Neural progenitor cell (in vitro differentiated cells): Measurements from ENCODE around the gene ZAP70. TPM values are rescaled to one million over a fixed set of nuclear protein-coding genes. Genes with fewer than 3 reads are reported as not detected.
A peak's percentile ranks its signal among the peaks of the same experiment; 100 is the strongest.

Experiments
- DNase-seq: peaks from one replicate; pipeline ENCODE4 v3.0.0-alpha.2; 2016; ENCODE audit warnings: low spot score
- H2AFZ ChIP-seq: fragments of 200-600 bp; sonication (generic); replicated peaks from 2 replicates; pipeline ENCODE4 v1.6.1; 2016; ENCODE audit warnings: antibody characterized with exemption
- H3F3A ChIP-seq: fragments of 200-600 bp; sonication (generic); 2 replicates; pipeline ENCODE4 v1.6.1; 2016; ENCODE audit warnings: antibody characterized with exemption, low read depth
- H3K27ac ChIP-seq: fragments of 200-600 bp; sonication (generic); 2 replicates; pipeline ENCODE4 v1.5.1; 2016; ENCODE audit warnings: mild to moderate bottlenecking
- H3K27me3 ChIP-seq: fragments of 200-600 bp; sonication (generic); 2 replicates; pipeline ENCODE4 v1.6.1; 2016; ENCODE audit warnings: mild to moderate bottlenecking, moderate library complexity
- H3K36me3 ChIP-seq: fragments of 200-600 bp; sonication (generic); 2 replicates; pipeline ENCODE4 v1.5.1; 2016
- H3K4me1 ChIP-seq: fragments of 200-600 bp; sonication (generic); 2 replicates; pipeline ENCODE4 v1.6.1; 2016; ENCODE audit warnings: mixed run types
- H3K4me2 ChIP-seq: fragments of 200-600 bp; sonication (generic); 2 replicates; pipeline ENCODE4 v1.6.1; 2016
- H3K4me3 ChIP-seq: fragments of 200-600 bp; sonication (generic); 2 replicates; pipeline ENCODE4 v1.5.1; 2016
- H3K79me2 ChIP-seq: fragments of 200-600 bp; sonication (generic); 2 replicates; pipeline ENCODE4 v1.6.1; 2016; ENCODE audit warnings: low read depth
- H3K9ac ChIP-seq: fragments of 200-600 bp; sonication (generic); 2 replicates; pipeline ENCODE4 v1.6.1; 2016
- H3K9me3 ChIP-seq: fragments of 200-600 bp; sonication (generic); 2 replicates; pipeline ENCODE4 v1.5.1; 2016; ENCODE audit warnings: low read depth
- H4K20me1 ChIP-seq: fragments of 200-600 bp; sonication (generic); 2 replicates; pipeline ENCODE4 v1.6.1; 2016; ENCODE audit warnings: low read depth
- H3K27ac Mint-ChIP-seq: 3 replicates; pipeline ENCODE4 v1.8.0; 2021; ENCODE audit warnings: mixed read lengths
- H3K27me3 Mint-ChIP-seq: 2 replicates; pipeline ENCODE4 v1.8.0; 2022; ENCODE audit warnings: low read depth, mild to moderate bottlenecking, inconsistent platforms, moderate library complexity, mixed read lengths; ENCODE audit not compliant: insufficient read depth
- H3K36me3 Mint-ChIP-seq: 3 replicates; pipeline ENCODE4 v1.8.0; 2021; ENCODE audit warnings: mixed read lengths
- H3K4me1 Mint-ChIP-seq: 3 replicates; pipeline ENCODE4 v1.8.0; 2021; ENCODE audit warnings: mixed read lengths
- H3K4me3 Mint-ChIP-seq: 3 replicates; pipeline ENCODE4 v1.8.0; 2021; ENCODE audit warnings: mild to moderate bottlenecking, moderate library complexity, mixed read lengths
- H3K9me3 Mint-ChIP-seq: 3 replicates; pipeline ENCODE4 v1.8.0; 2020; ENCODE audit warnings: mixed read lengths
- EZH2 ChIP-seq: fragments of 200-600 bp; sonication (generic); IDR thresholded peaks from 2 replicates; pipeline ENCODE4 v1.6.1; 2017; ENCODE audit warnings: antibody characterized with exemption, mild to moderate bottlenecking, moderate library complexity
- EZH2phosphoT487 ChIP-seq: fragments of 200-600 bp; sonication (generic); IDR thresholded peaks from 2 replicates; pipeline ENCODE4 v1.6.1; 2017; ENCODE audit warnings: antibody characterized with exemption
- total RNA-seq: library from RNA; depleted of rRNA; stranded (reverse); fragments of >200 nt; gene quantifications from 2 replicates; pipeline ENCODE4 v1.2.3, GENCODE V29; 2015; ENCODE audit warnings: low replicate concordance
- TF ChIP-seq, protein P1 (sequence below): fragments of 200-600 bp; sonication (generic); IDR thresholded peaks from 2 replicates; pipeline ENCODE4 v1.5.1; 2017; ENCODE audit warnings: antibody characterized with exemption, mild to moderate bottlenecking

ZAP70 gene
- total RNA-seq, 1 donor from 2014 or later, result not detected

DNA sequence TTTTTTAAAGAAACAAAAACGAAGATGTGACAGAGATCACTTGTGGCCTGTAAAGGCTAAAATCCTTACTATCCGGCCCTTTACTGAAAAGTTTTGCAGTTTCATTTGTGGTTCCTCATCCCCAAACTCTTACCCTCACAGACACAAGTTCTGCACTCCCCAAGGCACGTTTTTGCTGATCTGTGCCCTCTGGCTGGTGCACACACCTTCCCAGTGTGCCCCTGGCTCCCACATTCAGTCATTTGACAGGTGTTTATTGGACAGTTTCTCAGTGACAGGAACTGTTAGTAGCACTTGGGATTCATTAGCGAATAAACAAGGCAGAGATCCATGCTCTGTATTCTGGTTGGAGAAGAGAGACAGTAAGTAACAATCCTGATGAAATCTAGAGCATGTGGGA is 22.8 kb downstream of the ZAP70 start:
- Histone ChIP-seq H2AFZ (no peak overlapping the region), H3K4me2 (no peak overlapping the region), H3K79me2 (no peaks in the 10 kb centered on the region), H3F3A (no peaks in the 10 kb centered on the region), H3K27me3 (no peaks in the 10 kb centered on the region), H3K4me3 (no peak overlapping the region), H3K27ac (no peak overlapping the region), H4K20me1 (no peaks in the 10 kb centered on the region), H3K9ac (no peak overlapping the region), H3K4me1 (no peaks in the 10 kb centered on the region), H3K9me3 (no peaks in the 10 kb centered on the region), H3K36me3 (no peaks in the 10 kb centered on the region)
- TF ChIP-seq, protein P1, sequence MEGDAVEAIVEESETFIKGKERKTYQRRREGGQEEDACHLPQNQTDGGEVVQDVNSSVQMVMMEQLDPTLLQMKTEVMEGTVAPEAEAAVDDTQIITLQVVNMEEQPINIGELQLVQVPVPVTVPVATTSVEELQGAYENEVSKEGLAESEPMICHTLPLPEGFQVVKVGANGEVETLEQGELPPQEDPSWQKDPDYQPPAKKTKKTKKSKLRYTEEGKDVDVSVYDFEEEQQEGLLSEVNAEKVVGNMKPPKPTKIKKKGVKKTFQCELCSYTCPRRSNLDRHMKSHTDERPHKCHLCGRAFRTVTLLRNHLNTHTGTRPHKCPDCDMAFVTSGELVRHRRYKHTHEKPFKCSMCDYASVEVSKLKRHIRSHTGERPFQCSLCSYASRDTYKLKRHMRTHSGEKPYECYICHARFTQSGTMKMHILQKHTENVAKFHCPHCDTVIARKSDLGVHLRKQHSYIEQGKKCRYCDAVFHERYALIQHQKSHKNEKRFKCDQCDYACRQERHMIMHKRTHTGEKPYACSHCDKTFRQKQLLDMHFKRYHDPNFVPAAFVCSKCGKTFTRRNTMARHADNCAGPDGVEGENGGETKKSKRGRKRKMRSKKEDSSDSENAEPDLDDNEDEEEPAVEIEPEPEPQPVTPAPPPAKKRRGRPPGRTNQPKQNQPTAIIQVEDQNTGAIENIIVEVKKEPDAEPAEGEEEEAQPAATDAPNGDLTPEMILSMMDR, result no peak
- no peak for TF ChIP-seq EZH2
- no peak for TF ChIP-seq EZH2phosphoT487
- DNase-seq, result no peak
- Mint-ChIP-seq H3K36me3 (no peaks in the 10 kb centered on the region), H3K27ac (peak overlapping the region; percentile 22), H3K4me3 (no peak overlapping the region), H3K9me3 (no peaks in the 10 kb centered on the region), H3K27me3 (peaks cover 5% of the 10 kb centered on the region), H3K4me1 (no peaks in the 10 kb centered on the region)

DNA sequence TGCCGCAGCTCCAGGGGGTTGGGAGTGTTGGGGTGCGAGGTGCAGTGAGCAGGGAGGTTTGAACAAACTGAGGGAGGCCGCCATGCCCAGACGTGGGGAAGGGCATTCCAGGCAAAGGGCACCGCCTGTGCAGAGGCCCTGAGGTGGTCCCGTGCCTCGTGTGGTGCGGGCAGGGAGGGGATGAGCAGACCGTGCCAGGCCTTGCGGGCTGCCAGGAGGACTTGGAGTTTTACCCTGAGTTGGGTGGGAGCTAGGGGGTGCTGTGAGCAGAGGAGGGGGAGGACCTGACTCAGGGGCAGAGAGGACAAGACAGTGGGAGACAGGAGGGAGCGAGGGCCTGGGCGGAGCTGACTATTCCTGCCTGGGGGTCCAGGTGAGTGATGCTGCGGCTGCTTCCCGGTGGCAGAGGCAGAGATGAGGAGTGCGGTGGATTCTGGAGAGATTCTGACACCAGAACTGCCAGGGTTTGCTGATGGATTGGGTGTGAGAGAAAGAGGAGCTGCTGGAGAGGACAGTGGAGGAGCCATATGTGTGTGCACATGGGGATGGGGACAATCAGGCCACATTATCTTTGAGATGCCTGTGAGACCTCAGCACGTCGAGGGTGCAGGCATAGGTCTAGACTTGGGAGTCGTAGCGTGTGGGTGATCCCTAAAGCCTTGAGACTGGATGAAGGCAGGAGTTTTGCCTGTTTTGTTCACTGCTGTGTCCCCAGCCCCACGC is 23.4 kb downstream of the ZAP70 start:
- no peaks in the 10 kb centered on the region for H3K79me2 ChIP-seq
- no peaks in the 10 kb centered on the region for H3K4me1 ChIP-seq
- H3K4me3 Mint-ChIP-seq, result no peak overlapping the region
- H3K27ac Mint-ChIP-seq, result peak overlapping the region; percentile 22
- TF ChIP-seq, protein P1, result no peak
- TF ChIP-seq EZH2, result no peak
- TF ChIP-seq EZH2phosphoT487, result no peak
- H3K36me3 Mint-ChIP-seq, result no peaks in the 10 kb centered on the region
- H3K27me3 ChIP-seq, result no peaks in the 10 kb centered on the region
- no peaks in the 10 kb centered on the region for H3K9me3 ChIP-seq
- H3K4me1 Mint-ChIP-seq, result no peaks in the 10 kb centered on the region
- H2AFZ ChIP-seq, result no peak overlapping the region
- no peaks in the 10 kb centered on the region for H4K20me1 ChIP-seq
- no peaks in the 10 kb centered on the region for H3K9me3 Mint-ChIP-seq
- DNase-seq, result no peak
- no peak overlapping the region for H3K27ac ChIP-seq
- peaks cover 5% of the 10 kb centered on the region for H3K27me3 Mint-ChIP-seq
- no peaks in the 10 kb centered on the region for H3F3A ChIP-seq
- H3K4me2 ChIP-seq, result no peak overlapping the region
- H3K36me3 ChIP-seq, result no peaks in the 10 kb centered on the region
- no peak overlapping the region for H3K9ac ChIP-seq
- no peak overlapping the region for H3K4me3 ChIP-seq

DNA sequence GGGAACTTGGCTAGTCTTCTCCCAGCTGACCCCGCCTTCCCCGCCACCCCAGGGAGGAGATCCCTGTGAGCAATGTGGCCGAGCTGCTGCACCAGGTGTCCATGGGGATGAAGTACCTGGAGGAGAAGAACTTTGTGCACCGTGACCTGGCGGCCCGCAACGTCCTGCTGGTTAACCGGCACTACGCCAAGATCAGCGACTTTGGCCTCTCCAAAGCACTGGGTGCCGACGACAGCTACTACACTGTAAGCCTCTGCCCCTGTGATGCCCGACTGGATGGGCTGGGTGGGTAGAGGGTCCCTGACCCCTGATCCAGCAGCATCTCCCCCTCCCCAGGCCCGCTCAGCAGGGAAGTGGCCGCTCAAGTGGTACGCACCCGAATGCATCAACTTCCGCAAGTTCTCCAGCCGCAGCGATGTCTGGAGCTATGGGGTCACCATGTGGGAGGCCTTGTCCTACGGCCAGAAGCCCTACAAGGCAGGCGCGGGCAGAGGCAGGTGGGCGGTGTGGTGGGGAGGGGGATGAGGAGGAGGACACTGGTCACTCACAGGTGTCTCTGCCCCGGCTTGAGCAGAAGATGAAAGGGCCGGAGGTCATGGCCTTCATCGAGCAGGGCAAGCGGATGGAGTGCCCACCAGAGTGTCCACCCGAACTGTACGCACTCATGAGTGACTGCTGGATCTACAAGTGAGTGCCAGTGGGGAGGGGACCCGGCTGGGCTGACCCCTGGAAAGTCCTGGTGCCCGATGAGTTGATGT is 24.2 kb downstream of the ZAP70 start:
- Histone ChIP-seq H3K4me2 (no peak overlapping the region), H3K9ac (no peak overlapping the region), H3K36me3 (no peaks in the 10 kb centered on the region), H3K9me3 (no peaks in the 10 kb centered on the region), H3F3A (no peaks in the 10 kb centered on the region), H3K27ac (no peak overlapping the region), H2AFZ (no peak overlapping the region), H3K4me3 (no peak overlapping the region), H3K27me3 (no peaks in the 10 kb centered on the region), H3K79me2 (no peaks in the 10 kb centered on the region), H3K4me1 (no peaks in the 10 kb centered on the region), H4K20me1 (no peaks in the 10 kb centered on the region)
- H3K27me3 Mint-ChIP-seq, result peaks cover 5% of the 10 kb centered on the region
- no peak overlapping the region for H3K27ac Mint-ChIP-seq
- TF ChIP-seq EZH2phosphoT487 (no peak), EZH2 (no peak)
- TF ChIP-seq, protein P1, result no peak
- no peak overlapping the region for H3K4me3 Mint-ChIP-seq
- no peak for DNase-seq
- no peaks in the 10 kb centered on the region for H3K36me3 Mint-ChIP-seq
- peaks cover 2% of the 10 kb centered on the region for H3K4me1 Mint-ChIP-seq
- no peaks in the 10 kb centered on the region for H3K9me3 Mint-ChIP-seq
